BLaER1 treated with 17β-estradiol and CSF1 and Interleukin-3, amounts not matched to agents 10 nM and 100 nM (cell line): Measurements from ENCODE around the gene ANKRD6.

Experiments used
- H3K27ac ChIP-seq, 11 experiments: shearing (Covaris generic); formaldehyde crosslinking; 2 replicates each; pipeline ENCODE4 v1.8.1; 2022
- H3K27me3 ChIP-seq, 11 experiments: shearing (Covaris generic); formaldehyde crosslinking; 2 replicates each; pipeline ENCODE4 v1.8.1; 2022
- H3K36me3 ChIP-seq, 11 experiments: shearing (Covaris generic); formaldehyde crosslinking; 2 replicates each; pipeline ENCODE4 v1.8.1; 2022
- H3K4me1 ChIP-seq, 10 experiments: shearing (Covaris generic); formaldehyde crosslinking; 2 replicates each; pipeline ENCODE4 v1.8.1; 2022
- H3K4me2 ChIP-seq, 11 experiments: shearing (Covaris generic); formaldehyde crosslinking; 2 replicates each; pipeline ENCODE4 v1.8.1; 2022
- H3K4me3 ChIP-seq, 10 experiments: shearing (Covaris generic); formaldehyde crosslinking; 2 replicates each; pipeline ENCODE4 v1.8.1; 2022
- H3K9ac ChIP-seq, 11 experiments: shearing (Covaris generic); formaldehyde crosslinking; 2 replicates each; pipeline ENCODE4 v1.8.1; 2022
- H3K9me3 ChIP-seq, 11 experiments: shearing (Covaris generic); formaldehyde crosslinking; replicated peaks in 1 of 11; 2 replicates each; pipeline ENCODE4 v1.8.1; 2022
- H4K20me1 ChIP-seq, 11 experiments: shearing (Covaris generic); formaldehyde crosslinking; 2 replicates each; pipeline ENCODE4 v1.8.1; 2022
- Cebpa-rat ChIP-seq, 11 experiments: shearing (Covaris generic); IDR thresholded peaks; 2 replicates each; pipeline ENCODE4 v1.8.1; 2022

ANKRD6 gene

DNA sequence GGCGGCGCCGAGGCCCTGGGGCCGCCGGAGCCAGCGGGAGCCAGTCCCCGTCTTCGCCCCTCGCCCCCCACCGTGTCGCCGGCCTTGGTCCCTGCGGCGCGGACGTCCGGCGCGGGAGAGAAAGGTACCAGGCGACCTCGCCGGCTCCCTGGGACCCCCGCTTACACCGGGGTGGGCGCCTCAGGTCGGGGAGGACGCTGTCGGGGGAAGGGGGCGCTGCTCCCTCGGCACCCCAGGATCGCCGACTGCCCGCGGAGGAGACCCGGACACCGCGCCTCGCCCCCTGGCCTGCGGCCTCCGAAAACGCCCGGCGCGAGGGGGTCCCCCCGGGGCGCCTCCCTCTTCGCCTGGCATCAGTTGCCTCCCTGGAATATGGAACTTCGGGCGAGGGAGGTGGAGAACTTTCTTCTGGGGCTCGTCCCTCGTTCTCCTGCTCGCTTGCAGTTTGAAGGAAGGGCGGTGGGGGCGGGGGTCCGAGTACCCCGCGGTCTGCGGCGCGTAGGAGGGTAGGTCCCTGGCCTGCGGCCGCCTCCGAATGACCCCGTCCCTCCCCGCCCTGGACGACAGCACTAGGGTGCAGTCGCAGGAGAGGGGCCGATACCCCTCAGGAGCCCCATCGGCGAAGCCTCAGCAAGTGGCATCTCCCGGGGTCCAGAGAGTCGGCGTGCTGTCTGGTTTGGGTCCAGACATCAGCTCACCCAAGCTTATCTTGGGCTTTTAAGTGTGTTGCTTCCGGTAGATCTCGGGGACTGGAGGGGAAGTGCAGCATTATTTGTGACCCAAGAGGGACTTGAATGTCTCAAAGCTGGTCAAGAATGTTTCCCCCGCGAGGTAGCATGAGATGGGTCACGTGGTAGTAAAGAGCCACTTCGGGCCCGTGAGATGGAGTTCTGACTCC, 549 bp downstream of the ANKRD6 start:
- peak overlapping the region; percentile 64 to 76 (median 70) for H3K4me3 ChIP-seq
- H3K27ac ChIP-seq: peak overlapping the region in 5 of 11 experiments; percentile 43 to 51 (median 49); a peak in 9 of 22 replicates
- H3K4me2 ChIP-seq: peak overlapping the region; percentile 82 to 88 (median 84)
- peaks cover 0 to 9% (median 0%) of the 10 kb centered on the region in 11 experiments; a peak in 9 of 22 replicates for H3K27me3 ChIP-seq
- H3K9ac ChIP-seq: peak overlapping the region; percentile 59 to 81 (median 73); a peak in 21 of 22 replicates
- H4K20me1 ChIP-seq: no peaks in the 10 kb centered on the region
- no peaks in the 10 kb centered on the region for H3K9me3 ChIP-seq
- no peaks in the 10 kb centered on the region for H3K36me3 ChIP-seq
- H3K4me1 ChIP-seq: peaks cover 0 to 6% (median 4%) of the 10 kb centered on the region in 10 experiments; a peak in 5 of 20 replicates
- TF ChIP-seq Cebpa-rat (IDR thresholded peaks at IDR 0.05): no peak

DNA sequence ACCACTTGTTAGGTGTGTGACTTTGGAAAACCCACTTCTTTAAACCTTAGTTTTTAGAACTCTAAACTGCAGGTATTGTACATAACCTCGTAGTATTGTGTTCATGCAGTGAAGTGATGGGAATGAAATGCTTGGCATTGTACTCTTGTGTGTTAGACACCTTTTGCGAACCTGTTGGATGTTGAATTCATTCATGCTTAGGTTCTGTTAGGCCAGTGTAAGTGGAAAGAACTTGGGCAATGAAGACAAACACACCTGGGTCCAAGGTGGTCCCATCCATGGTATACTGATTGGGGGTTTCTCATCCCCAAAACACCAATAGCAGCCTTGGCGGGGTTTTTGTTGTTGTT, 1.2 kb downstream of the ANKRD6 start:
- H4K20me1 ChIP-seq: no peaks in the 10 kb centered on the region
- H3K9me3 ChIP-seq: no peaks in the 10 kb centered on the region
- H3K4me2 ChIP-seq: peak overlapping the region; percentile 82 to 88 (median 84); a peak in 18 of 22 replicates
- no peaks in the 10 kb centered on the region for H3K36me3 ChIP-seq
- peak overlapping the region in 1 of 11 experiments; percentile 80; a peak in 1 of 22 replicates for H3K9ac ChIP-seq
- H3K27ac ChIP-seq: no peak overlapping the region
- H3K4me1 ChIP-seq: peaks cover 0 to 6% (median 4%) of the 10 kb centered on the region in 10 experiments; a peak in 5 of 20 replicates
- no peak for TF ChIP-seq Cebpa-rat (IDR thresholded peaks at IDR 0.05)
- H3K27me3 ChIP-seq: peaks cover 0 to 9% (median 0%) of the 10 kb centered on the region in 11 experiments; a peak in 9 of 22 replicates
- peak overlapping the region in 3 of 10 experiments; percentile 69 to 74 (median 71); a peak in 5 of 20 replicates for H3K4me3 ChIP-seq

DNA sequence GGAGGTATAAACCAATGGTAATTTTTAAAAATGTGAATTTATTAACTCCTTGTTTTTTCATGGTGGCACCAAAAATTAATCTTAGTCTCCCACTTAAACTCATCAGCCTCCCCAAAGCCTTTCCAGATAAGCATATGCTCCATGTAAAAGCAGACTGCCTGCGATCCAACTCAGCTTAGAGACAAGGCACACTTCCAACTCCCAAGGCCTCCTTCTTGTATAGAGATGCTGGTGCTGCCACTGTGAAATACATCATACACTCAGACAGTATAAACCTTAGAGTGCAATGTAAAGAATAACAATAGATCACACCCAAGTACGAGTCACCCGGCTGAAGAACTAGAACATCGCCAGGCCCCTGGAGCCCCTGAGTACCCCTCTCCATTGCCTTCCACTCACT, 2.0 kb downstream of the ANKRD6 start:
- no peak for TF ChIP-seq Cebpa-rat (IDR thresholded peaks at IDR 0.05)
- H3K4me1 ChIP-seq: peaks cover 0 to 6% (median 4%) of the 10 kb centered on the region in 10 experiments; a peak in 5 of 20 replicates
- H3K4me2 ChIP-seq: no peak overlapping the region
- no peak overlapping the region for H3K9ac ChIP-seq
- no peak overlapping the region for H3K4me3 ChIP-seq
- peaks cover 0 to 9% (median 0%) of the 10 kb centered on the region in 11 experiments; a peak in 9 of 22 replicates for H3K27me3 ChIP-seq
- no peaks in the 10 kb centered on the region for H4K20me1 ChIP-seq
- H3K36me3 ChIP-seq: no peaks in the 10 kb centered on the region
- no peaks in the 10 kb centered on the region for H3K9me3 ChIP-seq
- H3K27ac ChIP-seq: no peak overlapping the region

DNA sequence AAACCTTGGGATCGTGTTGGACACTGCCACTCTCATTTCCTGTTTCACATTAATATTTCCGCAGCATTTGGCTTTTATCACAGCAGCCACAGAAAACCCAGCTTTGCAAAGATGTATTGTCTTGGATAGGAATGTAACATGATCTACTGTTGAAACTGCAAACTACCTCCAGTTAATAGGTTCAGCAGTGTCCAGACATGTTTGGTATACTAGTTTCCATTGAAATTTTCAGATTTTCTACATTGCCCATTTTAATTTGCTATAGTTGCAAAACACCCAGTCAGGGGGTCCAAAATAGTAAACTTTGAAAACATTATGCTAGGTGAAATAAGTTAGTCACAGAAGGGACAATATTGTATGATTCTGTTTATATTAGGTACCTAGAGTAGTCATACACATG, 3.3 kb downstream of the ANKRD6 start:
- H3K27ac ChIP-seq: no peak overlapping the region
- no peak overlapping the region for H3K4me3 ChIP-seq
- H4K20me1 ChIP-seq: no peaks in the 10 kb centered on the region
- no peaks in the 10 kb centered on the region for H3K9me3 ChIP-seq
- H3K4me2 ChIP-seq: no peak overlapping the region
- peaks cover 0 to 9% (median 0%) of the 10 kb centered on the region in 11 experiments; a peak in 9 of 22 replicates for H3K27me3 ChIP-seq
- H3K4me1 ChIP-seq: peaks cover 0 to 6% (median 4%) of the 10 kb centered on the region in 10 experiments; a peak in 5 of 20 replicates
- no peaks in the 10 kb centered on the region for H3K36me3 ChIP-seq
- no peak overlapping the region for H3K9ac ChIP-seq
- no peak for TF ChIP-seq Cebpa-rat (IDR thresholded peaks at IDR 0.05)

DNA sequence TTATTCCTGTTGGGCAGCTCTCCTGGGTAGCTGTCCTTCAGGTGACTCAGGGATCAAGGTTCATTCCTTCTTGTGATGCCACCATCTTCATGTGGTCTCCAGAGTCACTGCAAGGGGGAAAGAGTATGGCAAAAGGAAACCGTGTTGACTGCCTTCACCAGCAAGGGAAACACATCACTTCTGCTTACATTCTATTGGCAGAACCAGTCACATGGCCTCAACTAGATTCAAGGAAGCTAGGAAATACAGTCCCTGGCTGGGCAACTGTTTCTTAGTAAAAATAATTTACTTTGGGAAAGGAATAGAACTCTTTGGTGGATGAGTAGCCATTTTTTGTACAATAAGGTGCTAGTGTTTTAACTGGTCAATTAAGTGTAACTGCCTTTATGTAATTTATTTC, 5.3 kb downstream of the ANKRD6 start:
- peaks cover 0 to 7% (median 0%) of the 10 kb centered on the region in 11 experiments; a peak in 9 of 22 replicates for H3K27me3 ChIP-seq
- no peaks in the 10 kb centered on the region for H3K36me3 ChIP-seq
- no peak overlapping the region for H3K27ac ChIP-seq
- no peak overlapping the region for H3K4me3 ChIP-seq
- no peak overlapping the region for H3K4me2 ChIP-seq
- no peak overlapping the region for H3K9ac ChIP-seq
- TF ChIP-seq Cebpa-rat (IDR thresholded peaks at IDR 0.05): no peak
- H3K9me3 ChIP-seq: no peaks in the 10 kb centered on the region
- peaks cover 0 to 6% (median 0%) of the 10 kb centered on the region in 10 experiments; a peak in 3 of 20 replicates for H3K4me1 ChIP-seq
- H4K20me1 ChIP-seq: no peaks in the 10 kb centered on the region

DNA sequence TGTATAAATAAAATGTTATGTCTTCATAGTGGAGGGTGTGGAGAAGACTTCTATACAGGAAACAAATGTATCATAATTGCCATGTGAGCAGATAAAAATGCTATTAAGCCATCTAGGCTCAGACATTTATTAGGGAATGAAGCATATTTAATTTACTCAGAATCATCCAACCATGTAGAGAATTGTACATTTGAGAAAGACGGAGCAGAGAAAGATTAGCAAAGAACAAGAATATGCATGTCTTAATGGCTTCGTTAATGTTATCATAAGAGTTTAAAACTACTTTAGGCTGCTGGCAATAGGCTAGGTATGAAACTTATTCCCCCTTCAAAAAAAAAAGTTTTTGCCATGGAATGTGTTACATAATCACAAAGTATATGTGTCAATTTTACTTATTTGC, 6.1 kb downstream of the ANKRD6 start:
- Histone ChIP-seq H3K4me3 (no peak overlapping the region), H3K9ac (no peak overlapping the region), H3K4me1 (no peaks in the 10 kb centered on the region), H3K36me3 (no peaks in the 10 kb centered on the region), H3K27ac (no peak overlapping the region), H4K20me1 (no peaks in the 10 kb centered on the region), H3K4me2 (no peak overlapping the region), H3K27me3 (no peaks in the 10 kb centered on the region; a peak in 1 of 22 replicates), H3K9me3 (no peaks in the 10 kb centered on the region)
- no peak for TF ChIP-seq Cebpa-rat (IDR thresholded peaks at IDR 0.05)

DNA sequence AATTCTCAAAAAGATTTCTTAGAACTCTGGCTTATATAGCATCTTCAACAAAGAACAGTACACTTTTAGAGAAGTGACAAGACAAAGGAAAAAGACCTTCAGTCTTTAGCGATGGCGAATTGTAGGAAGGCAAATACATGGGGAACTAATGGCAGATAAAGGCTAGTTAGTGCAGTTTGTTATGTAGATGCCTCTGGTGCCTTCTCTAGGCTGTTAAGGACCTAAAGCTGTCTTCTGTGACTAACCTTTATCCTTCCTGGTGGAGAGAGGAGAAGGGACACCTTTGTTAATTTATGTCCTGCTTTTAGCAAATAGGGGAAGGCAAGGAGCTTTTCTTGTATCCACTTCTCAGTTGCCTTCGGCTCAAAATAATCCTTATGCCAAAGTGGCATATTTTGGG, 7.2 kb downstream of the ANKRD6 start:
- no peaks in the 10 kb centered on the region for H3K4me1 ChIP-seq
- no peaks in the 10 kb centered on the region for H3K9me3 ChIP-seq
- TF ChIP-seq Cebpa-rat (IDR thresholded peaks at IDR 0.05): no peak
- no peaks in the 10 kb centered on the region for H4K20me1 ChIP-seq
- no peak overlapping the region for H3K4me2 ChIP-seq
- no peak overlapping the region for H3K27ac ChIP-seq
- H3K36me3 ChIP-seq: no peaks in the 10 kb centered on the region
- no peak overlapping the region for H3K9ac ChIP-seq
- H3K4me3 ChIP-seq: no peak overlapping the region
- H3K27me3 ChIP-seq: no peaks in the 10 kb centered on the region

DNA sequence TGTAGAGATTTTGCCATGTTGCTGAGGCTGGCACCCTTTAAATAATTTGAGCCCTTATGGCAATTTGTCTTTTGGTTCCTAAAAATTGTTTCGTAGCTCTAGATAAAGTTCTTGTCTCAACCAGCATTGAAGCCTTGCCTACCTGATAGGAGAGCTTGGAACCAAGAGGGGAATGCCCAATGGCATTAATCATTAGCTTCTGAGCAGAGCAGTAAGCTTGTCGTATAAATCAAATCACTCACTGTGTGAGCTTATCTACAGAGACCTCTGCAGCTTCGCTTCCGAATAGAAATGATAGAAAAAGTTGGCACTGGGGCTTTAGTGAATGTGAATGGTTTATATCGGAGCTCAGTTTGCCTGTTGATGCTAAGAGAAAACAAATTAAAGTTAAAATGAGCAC, 10.7 kb downstream of the ANKRD6 start:
- no peak overlapping the region for H3K9ac ChIP-seq
- no peaks in the 10 kb centered on the region for H4K20me1 ChIP-seq
- H3K36me3 ChIP-seq: no peaks in the 10 kb centered on the region
- no peak overlapping the region for H3K4me3 ChIP-seq
- H3K27ac ChIP-seq: no peak overlapping the region
- no peaks in the 10 kb centered on the region for H3K27me3 ChIP-seq
- TF ChIP-seq Cebpa-rat (IDR thresholded peaks at IDR 0.05): no peak
- no peaks in the 10 kb centered on the region for H3K9me3 ChIP-seq
- H3K4me1 ChIP-seq: no peaks in the 10 kb centered on the region
- no peak overlapping the region for H3K4me2 ChIP-seq

DNA sequence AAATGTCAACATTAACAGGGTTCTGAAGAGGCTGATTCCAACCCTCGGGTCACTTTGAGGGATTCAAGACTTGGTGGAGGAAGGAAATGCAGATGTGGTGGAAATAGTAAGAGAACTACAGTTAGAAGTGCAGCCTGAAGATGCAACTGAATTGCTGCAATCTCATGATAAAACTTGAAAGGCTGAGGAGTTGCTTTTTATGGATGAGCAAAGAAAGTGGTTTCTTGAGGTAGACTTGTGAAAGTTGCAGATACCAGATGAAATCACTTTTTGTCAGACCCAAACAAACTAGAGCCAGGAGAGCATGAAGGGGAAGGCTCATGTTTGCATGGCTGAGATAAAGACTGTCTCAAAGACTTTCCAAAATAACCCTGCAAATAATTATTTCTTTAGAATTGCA, 16.2 kb downstream of the ANKRD6 start:
- H4K20me1 ChIP-seq: no peaks in the 10 kb centered on the region
- no peak overlapping the region for H3K4me2 ChIP-seq
- H3K9me3 ChIP-seq: no peaks in the 10 kb centered on the region
- TF ChIP-seq Cebpa-rat (IDR thresholded peaks at IDR 0.05): no peak
- H3K4me3 ChIP-seq: no peak overlapping the region
- H3K9ac ChIP-seq: no peak overlapping the region
- H3K27me3 ChIP-seq: no peaks in the 10 kb centered on the region
- H3K4me1 ChIP-seq: no peaks in the 10 kb centered on the region
- H3K27ac ChIP-seq: no peak overlapping the region
- no peaks in the 10 kb centered on the region for H3K36me3 ChIP-seq
